DLD1 (cell line): ENCODE data around the gene SFRP5.

Source experiments
- in situ Hi-C: cut with HindIII; loops from 2 replicates; pipeline ENCODE4 v1.10.0; 2017; ENCODE audit warnings: low sequenced_read_pairs

Gene SFRP5

DNA sequence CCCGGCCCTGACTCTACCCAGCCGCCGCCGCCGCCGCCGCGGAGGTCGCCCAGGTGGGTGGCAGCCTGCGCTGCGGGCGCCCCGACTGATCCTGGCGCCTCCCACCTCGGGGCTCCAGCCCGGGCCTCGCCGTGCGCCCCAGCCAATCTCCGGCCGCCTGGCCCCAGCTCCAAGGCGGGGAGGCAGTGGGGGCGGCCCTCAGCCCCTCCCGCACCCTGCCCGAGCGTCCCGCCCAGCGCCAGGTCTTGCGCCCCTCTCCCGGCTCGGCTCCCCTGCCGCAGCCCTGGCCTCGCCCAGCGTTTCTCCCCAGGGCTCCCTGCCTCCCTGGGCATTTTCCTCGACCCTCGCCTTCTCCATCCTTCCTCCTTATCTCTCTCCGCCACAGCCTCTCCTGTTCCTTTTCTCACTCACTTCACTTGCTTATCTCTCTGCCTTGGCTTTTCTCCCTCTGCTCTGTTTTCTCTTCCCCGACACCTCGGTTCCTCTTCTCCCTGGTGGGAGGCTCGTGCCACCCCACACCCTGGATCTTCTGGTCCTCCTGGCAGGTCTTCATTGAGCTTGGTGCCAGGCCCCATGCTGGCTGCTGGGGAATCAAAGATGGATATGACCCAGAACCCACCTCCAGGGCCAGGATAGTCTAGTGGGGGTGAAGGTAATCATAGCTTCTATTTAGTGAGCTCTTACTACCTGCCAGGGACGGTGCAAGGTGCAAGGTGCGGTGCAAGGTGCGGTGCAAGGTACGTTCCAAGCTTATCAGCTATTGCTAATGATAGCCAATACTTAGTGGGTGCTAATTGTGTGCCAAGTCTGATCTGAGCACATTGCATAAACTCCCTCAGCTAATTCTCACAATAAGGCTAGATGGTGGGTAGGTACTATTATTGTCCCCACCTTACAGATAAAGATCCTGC, at the start of gene SFRP5:
SFRP5 (minus strand) TSS at position 87 of the 911 bp plus-strand sequence. CDS start 166 bp downstream, outside the sequence.
- in situ Hi-C loops, result no loop called here

DNA sequence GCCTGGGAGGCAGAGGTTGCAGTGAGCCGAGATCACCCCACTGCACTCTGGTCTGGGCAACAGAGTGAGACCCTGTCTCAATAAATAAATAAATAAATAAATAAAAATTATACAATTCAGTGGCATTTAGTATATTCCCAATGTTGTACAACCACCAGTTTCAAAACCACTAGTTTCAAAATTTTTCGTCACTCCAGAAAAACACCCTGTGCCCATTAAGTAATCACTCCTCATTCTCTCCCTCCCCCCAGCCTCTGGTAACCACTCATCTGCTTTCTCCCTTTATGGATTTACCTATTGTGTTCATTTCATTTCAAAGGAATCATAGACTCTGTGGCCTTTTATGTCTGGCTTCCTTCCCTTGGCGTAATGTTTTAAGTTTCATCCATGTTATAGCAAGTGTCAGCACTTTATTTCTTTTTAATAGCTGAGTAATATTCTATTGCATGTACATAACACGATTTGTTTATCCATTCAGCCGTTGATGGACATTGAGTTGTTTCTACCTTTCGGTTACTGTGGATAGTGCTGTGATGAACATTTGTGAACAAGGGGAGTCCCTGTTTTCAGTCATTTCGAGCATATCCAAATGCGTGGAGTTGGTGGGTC, 48.4 kb upstream of the SFRP5 start:
- in situ Hi-C loops, result no loop called here

GRCh38 chr10:97818572-97818971, 46.8 kb upstream of the SFRP5 start:
- in situ Hi-C loops, result no loop called here

DNA sequence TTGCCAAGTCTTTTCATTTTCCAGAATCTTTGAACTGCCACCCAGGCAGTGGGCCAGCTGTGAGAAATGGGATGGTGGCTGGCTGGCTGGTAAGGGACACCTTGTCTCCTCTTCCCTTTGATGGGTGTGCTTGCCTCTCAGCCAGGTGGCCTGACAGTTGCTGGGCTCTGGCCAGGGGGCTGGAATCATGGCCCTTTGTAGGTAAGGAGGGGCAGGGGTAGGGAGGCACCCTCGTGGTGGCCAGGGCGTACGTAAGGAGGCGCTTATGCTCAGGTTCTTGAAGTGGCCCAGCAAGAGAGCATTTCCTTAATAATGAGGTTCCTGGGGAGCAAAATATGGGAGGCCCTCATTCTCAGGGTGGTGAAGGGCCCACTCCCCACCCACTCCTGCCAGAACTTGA, 44.8 kb upstream of the SFRP5 start:
- in situ Hi-C loops, result no loop called here

- in situ Hi-C loops, result no loop called here
These were observed 43.2 kb upstream of the SFRP5 start for GRCh38 chr10:97814996-97815395.

- in situ Hi-C loops, result no loop called here
These were observed 41.5 kb upstream of the SFRP5 start for GRCh38 chr10:97813311-97813710.

DNA sequence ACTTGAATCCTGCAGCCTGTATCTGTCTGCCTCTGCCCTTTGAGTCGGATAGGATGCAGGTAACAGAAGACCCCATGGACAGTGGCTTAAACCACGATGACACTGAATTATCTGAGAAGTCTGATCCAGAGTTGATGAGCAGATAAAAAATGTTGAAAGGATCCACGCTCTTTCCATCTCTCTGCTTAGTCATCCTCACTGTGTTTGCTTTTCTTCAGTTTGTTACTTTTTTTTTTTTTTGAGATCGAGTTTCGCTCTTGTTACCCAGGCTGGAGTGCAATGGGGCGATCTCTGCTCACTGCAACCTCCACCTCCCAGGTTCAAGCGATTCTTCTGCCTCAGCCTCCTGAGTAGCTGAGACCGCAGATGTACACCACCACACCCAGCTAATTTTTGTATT, 40.9 kb upstream of the SFRP5 start:
- in situ Hi-C loops, result no loop called here

GRCh38 chr10:97811958-97812357, 40.2 kb upstream of the SFRP5 start:
- in situ Hi-C loops, result no loop called here

GRCh38 chr10:97810446-97810845, 38.6 kb upstream of the SFRP5 start:
- in situ Hi-C loops, result no loop called here

DNA sequence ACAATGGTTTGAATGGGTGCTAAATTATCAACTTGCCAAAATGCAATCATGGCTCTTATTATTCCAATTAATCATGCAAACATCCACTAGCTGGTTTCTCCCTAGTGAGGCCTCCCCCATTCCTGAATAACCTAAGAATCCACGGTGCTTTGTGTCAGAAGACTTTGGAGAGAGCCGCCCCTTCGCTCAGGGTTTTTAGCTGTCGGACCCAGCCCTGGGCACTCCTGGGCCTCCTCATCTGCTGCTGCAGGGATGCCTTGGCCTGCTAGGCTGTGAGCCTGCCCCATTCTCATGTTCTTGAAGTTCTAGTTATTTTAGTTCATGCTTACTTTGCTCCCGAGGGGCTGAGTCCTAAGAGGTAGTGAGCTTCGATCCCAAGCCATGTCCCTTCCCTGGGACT, 34.1 kb upstream of the SFRP5 start:
- in situ Hi-C loops, result no loop called here

DNA sequence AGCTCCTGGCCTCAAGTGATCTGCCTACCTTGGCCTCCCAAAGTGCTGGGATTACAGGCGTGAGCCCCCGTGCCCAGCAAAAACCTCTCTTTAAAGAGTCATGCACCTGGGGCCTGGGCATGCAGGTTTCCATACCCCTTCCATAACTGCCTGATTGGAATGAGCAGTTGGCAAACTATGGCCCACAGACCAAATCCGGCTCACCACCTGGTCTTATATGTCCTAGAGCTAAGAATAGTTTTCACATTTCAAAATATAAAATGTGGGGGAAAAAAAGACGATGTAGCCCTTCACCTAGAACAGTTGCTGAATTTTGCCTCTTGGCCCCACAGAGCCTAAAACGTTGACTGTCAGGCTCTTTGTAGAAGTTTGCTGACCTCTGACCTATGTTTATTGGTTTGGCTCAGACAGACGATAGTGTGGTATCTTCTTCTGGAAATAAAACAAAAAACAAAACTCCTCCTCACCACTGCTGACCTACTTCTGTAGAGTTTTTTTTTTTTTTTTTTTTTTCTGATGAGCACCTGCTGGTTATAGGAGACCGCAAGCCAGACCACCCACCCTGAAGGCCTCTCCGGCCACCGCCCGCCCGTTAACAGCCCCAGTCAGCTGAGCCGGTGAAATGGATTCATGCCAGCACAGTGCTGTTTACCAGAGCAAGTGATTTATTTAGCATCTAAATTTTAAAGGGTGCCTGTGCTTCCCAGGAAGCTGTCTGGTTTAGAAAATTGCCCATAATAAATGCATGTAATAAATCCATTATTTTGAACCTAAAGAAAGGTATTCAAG, 33.5 kb upstream of the SFRP5 start:
- in situ Hi-C loops, result no loop called here

- in situ Hi-C loops, result no loop called here
These were observed 29.6 kb upstream of the SFRP5 start for GRCh38 chr10:97801422-97801821.

- in situ Hi-C loops, result no loop called here
These were observed 28.7 kb upstream of the SFRP5 start for GRCh38 chr10:97800474-97800873.

DNA sequence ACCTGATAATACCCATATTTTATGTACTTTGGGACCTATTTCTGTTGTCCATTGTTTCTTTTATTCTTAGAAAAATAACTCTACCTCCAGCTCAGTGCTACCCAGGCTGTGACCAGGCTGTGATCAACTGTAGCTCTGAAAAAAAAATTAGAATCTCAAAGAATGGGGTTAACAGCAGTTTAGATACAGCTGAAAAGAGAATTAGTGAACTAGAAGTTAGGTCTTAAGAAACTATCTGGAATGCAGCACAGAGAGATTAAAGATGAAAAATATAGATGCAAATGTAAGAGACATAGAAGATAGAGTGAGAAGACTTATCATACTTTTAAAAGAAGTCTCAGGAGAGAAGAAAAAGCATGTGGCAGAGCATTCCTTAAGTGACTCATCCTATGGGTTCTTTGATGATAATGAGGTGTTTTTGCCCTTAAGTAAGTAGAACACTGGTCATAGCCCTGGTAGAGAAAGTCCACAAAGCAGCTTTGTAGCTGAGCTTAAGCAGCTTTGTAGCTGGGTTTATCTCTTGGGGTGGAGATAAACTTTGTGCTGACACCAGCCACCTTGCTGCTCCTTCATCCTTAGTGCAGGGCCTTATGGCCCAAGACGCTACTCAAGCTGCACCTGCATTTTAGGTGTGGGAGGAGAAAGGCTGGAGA, 27.3 kb upstream of the SFRP5 start:
- in situ Hi-C loops, result loop anchor here (5.0 kb wide), 1 partner anchor 63 kb away; no protein-coding TSS in a partner anchor

- in situ Hi-C loops, result loop anchor here (5.0 kb wide), 1 partner anchor 66 kb away; no protein-coding TSS in a partner anchor
These were observed 24.9 kb upstream of the SFRP5 start for GRCh38 chr10:97796651-97797050.

- in situ Hi-C loops, result loop anchor here (5.0 kb wide), 1 partner anchor 66 kb away; no protein-coding TSS in a partner anchor
These were observed 24.1 kb upstream of the SFRP5 start for GRCh38 chr10:97795886-97796285.

DNA sequence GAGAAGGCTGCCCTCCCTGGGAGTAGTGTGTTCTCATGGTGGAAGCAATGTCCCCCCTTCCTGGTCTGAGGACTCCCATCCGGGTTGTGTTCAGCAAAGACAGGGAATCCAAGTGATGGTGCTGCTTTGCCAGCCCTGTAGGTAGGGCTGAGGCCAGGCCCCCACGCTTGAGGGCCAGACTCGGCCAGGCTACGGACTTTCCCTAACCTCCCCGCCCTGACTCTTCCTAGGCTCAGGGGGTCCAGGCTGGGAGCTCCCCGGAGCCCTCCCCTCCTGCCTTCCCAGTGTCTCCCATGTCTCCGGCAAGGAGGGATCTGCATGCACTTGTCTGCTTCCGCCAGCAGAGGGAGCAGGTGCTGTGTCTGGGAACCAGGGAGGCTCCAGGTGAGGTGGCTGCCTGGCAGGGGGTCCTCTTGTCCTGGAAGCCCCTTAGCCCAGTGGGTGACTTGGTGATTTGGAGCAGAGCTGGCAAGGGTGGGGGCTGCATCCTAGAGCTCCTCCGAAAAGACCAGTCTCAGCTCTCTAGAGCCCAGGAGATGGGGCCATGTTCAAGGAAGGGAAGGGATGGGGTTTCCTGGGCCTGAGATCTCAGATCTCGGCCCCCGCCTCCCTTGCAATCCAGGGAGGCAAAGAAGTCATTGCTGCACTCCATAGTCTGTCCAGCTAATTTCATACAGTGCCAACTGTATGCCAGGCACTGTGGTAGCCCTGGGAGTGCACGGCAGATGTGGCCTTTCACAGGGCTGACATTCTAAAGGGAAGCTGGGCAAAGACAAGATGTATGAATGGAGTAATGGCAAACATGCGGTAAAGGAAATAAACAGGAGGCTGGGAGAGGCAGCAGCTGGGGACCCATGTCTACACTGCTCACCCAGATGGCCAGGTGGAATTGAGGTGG, 20.3 kb upstream of the SFRP5 start:
- in situ Hi-C loops, result no loop called here

DNA sequence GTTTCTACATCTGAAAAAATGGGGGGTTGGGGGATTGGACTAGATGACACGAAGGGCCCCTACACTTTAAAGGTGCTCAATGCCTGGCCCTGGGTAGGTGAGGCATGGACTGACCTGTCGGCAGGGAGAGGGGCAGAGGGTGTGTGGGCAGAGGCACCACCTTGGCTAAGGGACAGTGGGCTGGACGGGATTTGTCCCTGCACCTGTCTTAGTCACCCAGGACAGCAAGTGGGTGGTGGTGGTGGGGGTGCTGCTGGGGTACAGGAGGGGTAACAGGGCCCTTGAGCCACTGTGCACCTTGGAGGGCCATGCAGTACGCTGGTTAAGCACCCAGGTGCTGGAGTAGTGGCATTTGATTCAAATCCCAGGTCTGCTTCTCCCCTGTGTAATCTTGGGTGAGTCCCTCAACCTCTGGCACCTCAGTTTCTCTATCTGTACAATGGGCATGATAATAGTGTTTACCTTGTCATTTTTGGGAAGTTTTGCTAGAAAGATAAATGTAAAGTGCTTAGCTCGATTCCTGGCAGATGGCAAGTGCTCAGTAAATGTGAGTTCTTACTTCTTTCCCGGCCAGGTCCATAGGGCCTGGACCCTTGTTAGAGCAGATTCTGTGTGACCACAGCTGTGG, 18.1 kb upstream of the SFRP5 start:
- in situ Hi-C loops, result no loop called here
